ENCODE measurements around the gene GJB6.

The GJB6 gene

GRCh38 chr13:20193162-20193906, 38.8 kb downstream of the GJB6 start:
- H3K4me3 ChIP-seq (ENCODE audit: low read length), result peak overlapping the region; percentile 49
- no peak for TF ChIP-seq CTCF (conservative IDR thresholded peaks at IDR 0.05; ENCODE audit: low read depth, low read length)
- DNase-seq (ENCODE audit: low read depth), result no peak

GRCh38 chr13:20192836-20193161, 39.3 kb downstream of the GJB6 start, which contains the start of gene GJB2:
Gene GJB2 (minus strand): TSS chr13:20192938. CDS start chr13:20189581, 3,357 bp downstream.
- peak within 1 kb of the TSS; percentile 49 for H3K4me3 ChIP-seq (ENCODE audit: low read length)
- no peak for DNase-seq (ENCODE audit: low read depth)
- no peak for TF ChIP-seq CTCF (conservative IDR thresholded peaks at IDR 0.05; ENCODE audit: low read depth, low read length)

DNA sequence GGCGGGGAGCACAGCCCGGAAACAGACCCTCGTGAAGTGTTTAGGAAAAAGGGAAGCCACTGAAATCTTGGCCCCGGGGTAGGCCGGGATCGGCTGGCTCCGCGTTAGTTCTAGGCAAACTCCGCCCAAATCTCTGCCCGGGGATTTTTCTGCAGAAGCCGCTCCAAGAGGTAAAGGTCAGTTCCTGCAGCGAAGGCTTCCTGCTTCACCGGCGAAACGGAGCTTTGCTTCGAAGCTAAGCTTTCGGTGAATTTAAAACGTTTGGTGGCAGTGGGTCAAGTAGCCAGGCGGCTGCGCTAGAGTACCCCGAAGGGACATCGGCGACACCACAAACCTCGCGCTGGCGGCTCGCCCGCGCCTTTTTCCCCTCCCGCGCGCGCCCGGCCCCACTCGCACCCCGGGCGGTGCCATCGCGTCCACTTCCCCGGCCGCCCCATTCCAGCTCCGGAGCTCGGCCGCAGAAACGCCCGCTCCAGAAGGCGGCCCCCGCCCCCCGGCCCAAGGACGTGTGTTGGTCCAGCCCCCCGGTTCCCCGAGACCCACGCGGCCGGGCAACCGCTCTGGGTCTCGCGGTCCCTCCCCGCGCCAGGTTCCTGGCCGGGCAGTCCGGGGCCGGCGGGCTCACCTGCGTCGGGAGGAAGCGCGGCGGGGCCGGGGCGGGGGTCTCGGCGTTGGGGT, 39.8 kb downstream of the GJB6 start:
- peak overlapping the region; percentile 49 for H3K4me3 ChIP-seq (ENCODE audit: low read length)
- no peak for DNase-seq (ENCODE audit: low read depth)

DNA sequence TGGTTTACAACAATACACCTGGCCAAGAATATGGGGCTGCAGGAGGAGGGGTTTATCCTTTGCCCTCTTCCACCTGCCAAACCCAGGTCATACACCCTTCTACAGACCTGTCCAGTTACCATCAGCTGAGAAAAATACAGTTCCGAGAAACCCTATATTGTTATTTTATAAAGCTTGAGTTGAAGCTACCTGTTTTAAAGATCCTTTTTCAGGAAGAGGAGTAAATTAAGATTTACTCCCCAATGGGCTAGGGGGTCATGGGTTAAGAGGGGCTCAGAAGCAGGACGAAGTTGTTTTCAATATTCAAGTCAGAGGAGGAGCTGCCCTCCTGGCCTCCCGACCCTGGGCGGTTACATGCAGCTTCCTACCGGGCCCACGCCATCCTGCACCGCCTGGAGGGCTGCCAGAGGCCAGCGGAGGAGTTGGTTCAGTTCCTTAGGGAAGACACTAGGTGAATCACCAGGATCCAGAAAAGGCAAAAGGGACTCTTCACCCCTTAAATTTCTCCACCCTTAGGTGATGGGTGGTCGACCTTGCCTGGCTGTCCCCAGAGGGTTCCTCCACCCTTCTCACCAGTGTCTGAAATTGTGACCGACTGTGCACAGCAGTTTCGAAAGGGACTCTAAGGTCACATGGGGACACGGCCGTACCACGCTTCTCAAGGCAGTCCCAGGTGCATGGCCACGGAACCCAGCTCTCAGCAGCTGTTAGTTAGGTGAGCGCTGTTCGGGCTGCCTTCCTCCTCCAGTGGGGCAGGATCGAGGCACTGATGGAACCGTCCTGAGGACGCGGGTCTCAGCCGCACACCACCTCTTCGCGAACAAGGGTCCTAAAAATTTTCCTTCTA, 40.6 kb downstream of the GJB6 start:
- peak overlapping the region; percentile 49 for H3K4me3 ChIP-seq (ENCODE audit: low read length)

More for the DNA sequence above, 39.8 kb downstream of the GJB6 start:
- TF ChIP-seq CTCF (conservative IDR thresholded peaks at IDR 0.05; ENCODE audit: low read depth, low read length), result no peak

DNA sequence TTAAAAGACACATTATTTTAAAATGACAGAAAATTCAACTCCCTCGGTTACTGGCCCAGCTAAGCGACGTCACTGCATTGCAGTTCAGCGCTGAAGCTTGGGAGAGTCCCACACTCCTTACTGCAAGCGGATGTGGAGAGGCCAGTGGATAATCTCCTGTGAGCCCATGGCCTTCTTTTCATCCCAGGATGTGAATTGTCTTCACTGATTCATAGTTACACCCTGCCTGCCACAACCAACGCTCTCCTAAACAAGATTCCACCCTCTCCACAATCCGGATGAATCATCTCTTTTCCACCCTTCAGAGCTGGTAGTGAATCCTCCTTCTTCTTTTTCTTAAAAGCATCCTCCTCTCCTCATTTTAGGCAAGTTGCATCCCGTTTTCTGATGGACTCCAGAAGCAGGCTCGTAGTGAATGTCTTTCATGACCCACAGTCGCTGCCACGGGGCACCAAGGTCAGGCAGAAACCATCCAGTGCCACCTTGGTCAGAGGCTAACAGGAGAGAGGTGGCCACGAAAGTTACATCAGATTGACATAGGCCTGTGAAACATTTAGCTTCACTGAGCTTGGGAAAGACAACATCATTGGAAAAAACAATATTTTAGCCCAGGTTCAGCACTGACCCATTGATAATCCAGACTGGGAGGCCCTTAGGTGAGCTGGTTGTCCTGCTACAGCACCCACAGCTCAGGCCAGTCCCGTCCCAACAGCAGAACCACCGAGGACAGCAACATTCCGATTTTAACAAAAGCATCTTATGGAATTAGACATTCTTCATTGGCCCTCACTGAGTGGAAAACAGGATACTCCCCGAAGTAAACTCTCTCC, 41.4 kb downstream of the GJB6 start:
- no peak for DNase-seq (ENCODE audit: low read depth)
- TF ChIP-seq CTCF (conservative IDR thresholded peaks at IDR 0.05; ENCODE audit: low read depth, low read length), result no peak
- no peak overlapping the region for H3K4me3 ChIP-seq (ENCODE audit: low read length)

More for the DNA sequence above, 40.6 kb downstream of the GJB6 start:
- no peak for TF ChIP-seq CTCF (conservative IDR thresholded peaks at IDR 0.05; ENCODE audit: low read depth, low read length)
- DNase-seq (ENCODE audit: low read depth), result no peak

DNA sequence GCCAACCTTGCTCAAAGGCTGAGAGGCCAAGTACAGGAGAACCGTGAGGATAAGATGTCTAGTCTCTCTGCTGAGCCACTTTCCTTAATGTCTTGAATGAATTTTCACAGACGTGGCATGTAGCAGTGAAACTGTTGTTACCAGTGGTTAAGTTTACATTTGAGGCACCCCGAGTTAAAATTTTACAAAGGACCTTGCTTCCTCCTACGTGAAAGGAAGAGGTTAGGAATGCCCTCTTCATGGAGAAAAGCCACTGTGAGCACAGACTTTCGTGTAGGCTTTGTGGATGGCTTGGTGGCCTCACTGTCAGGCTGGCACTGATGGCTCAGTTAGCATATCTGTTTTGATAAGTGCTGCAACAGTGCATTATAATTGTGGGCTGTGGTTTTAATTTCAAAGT, 42.0 kb downstream of the GJB6 start:
- no peak for TF ChIP-seq CTCF (conservative IDR thresholded peaks at IDR 0.05; ENCODE audit: low read depth, low read length)
- no peak overlapping the region for H3K4me3 ChIP-seq (ENCODE audit: low read length)
- no peak for DNase-seq (ENCODE audit: low read depth)
